ENCODE data around the gene TAS1R2. TPM values are rescaled to one million over a fixed set of nuclear protein-coding genes. Genes with fewer than 3 reads are reported as not detected.

The TAS1R2 gene
- total RNA-seq (2016; rRNA removed; fragmentation: Illumina TruSeq; extraction: Trizol): not detected in 2 replicates
- not detected in 2 replicates for total RNA-seq (2016; cell fraction: cytosol; rRNA removed; fragmentation: Illumina TruSeq; extraction: Trizol; ENCODE audit: low read depth)
- not detected in 2 replicates for total RNA-seq (2016; cell fraction: insoluble cytoplasmic fraction; rRNA removed; fragmentation: Illumina TruSeq; extraction: Trizol)
- not detected in 2 replicates for total RNA-seq (2016; cell fraction: membrane; rRNA removed; fragmentation: Illumina TruSeq; extraction: Trizol)
- not detected in 2 replicates for total RNA-seq (2016; cell fraction: nucleus; rRNA removed; fragmentation: Illumina TruSeq; extraction: Trizol)
- polyA plus RNA-seq (2011; rRNA removed): not detected in 2 replicates
- 0.01 TPM in 1 of 2 replicates, not detected in the other for polyA plus RNA-seq (2011; cell fraction: cytosol; rRNA removed)
- polyA plus RNA-seq (2011; cell fraction: nucleus; rRNA removed): 0.08 and 0.16 TPM in 2 replicates
- 0.09 TPM in 1 of 2 replicates, not detected in the other for polyA plus RNA-seq (2012)
- polyA plus RNA-seq (2016; cell fraction: cytosol; fragmentation: Illumina TruSeq; extraction: Trizol; ENCODE audit: low read depth): not detected in 2 replicates
- polyA plus RNA-seq (2016; cell fraction: insoluble cytoplasmic fraction; fragmentation: Illumina TruSeq; extraction: Trizol; ENCODE audit: low read depth): not detected in 2 replicates
- polyA plus RNA-seq (2016; cell fraction: membrane; fragmentation: Illumina TruSeq; extraction: Trizol; ENCODE audit: low read depth): not detected in 2 replicates
- polyA plus RNA-seq (2016; cell fraction: nucleus; fragmentation: Illumina TruSeq; extraction: Trizol; ENCODE audit: insufficient read depth, low read depth): not detected in 2 replicates
- not detected in 2 replicates for polyA minus RNA-seq (2011; rRNA and poly(A)+ RNA removed; ENCODE audit: low replicate concordance)
- not detected in 2 replicates for polyA minus RNA-seq (2011; cell fraction: cytosol; rRNA and poly(A)+ RNA removed)
- not detected in 2 replicates for polyA minus RNA-seq (2011; cell fraction: nucleus; rRNA and poly(A)+ RNA removed)
- percentile 15 among the genes with signal in this experiment for Bru-seq, nascent RNA
- percentile 13 among the genes with signal in this experiment for BruChase-seq, experiment 1, labeled RNA remaining after a 6-hour chase
- percentile 19 among the genes with signal in this experiment for BruChase-seq, experiment 2, labeled RNA remaining after a 2-hour chase
- long read RNA-seq, experiment 1: 0 reads
- long read RNA-seq, experiment 2: 0 reads

- DNase-seq (ENCODE audit: low spot score) (no peak), ATAC-seq (no peak), FAIRE-seq (no peak)
- intact Hi-C loops (cut with micrococcal nuclease; ENCODE audit: unreplicated experiment): no loop called here
- ChIA-PET POLR2A (no interaction called here), CTCF (ENCODE audit: low intra/inter-chr PET ratio, low total read pairs) (no interaction called here)
- WGBS (ENCODE audit: low lambda C conversion rate): 0% methylated on average over 4 of the region's 4 CpGs
- Histone ChIP-seq H3K9me3 (ENCODE audit: low read length) (no peaks in the 10 kb centered on the region), H4K20me1 (ENCODE audit: insufficient read depth, low read length) (no peaks in the 10 kb centered on the region), H3K4me1 (ENCODE audit: insufficient read depth, low read length) (no peaks in the 10 kb centered on the region), H3K27ac (ENCODE audit: extremely low read length, insufficient read depth, low read length) (no peak within 1 kb of the TSS), H2AFZ (ENCODE audit: low read length) (no peak within 1 kb of the TSS), H3K4me3 (replicated peaks in 1 of 3; ENCODE audit: insufficient read depth in 1 of 3, low read depth in 2 of 3, low read length in 3 of 3) (no peak within 1 kb of the TSS), H3K4me2 (ENCODE audit: low read depth, low read length) (no peak within 1 kb of the TSS), H3K79me2 (ENCODE audit: insufficient read depth, low read length) (no peaks in the 10 kb centered on the region), H3K27me3 (ENCODE audit: control insufficient read depth in 1 of 2, insufficient read depth in 2 of 2, low read length in 2 of 2) (peaks cover 4 to 19% of the 10 kb centered on the region in 2 experiments; a peak in 4 of 5 replicates), H3K9ac (ENCODE audit: insufficient read depth, low read depth, low read length) (no peak within 1 kb of the TSS), H3K36me3 (replicated peaks in 1 of 2; ENCODE audit: control insufficient read depth in 1 of 2, insufficient read depth in 2 of 2, low read length in 2 of 2) (no peaks in the 10 kb centered on the region)
- in situ Hi-C loops (cut with HindIII; ENCODE audit: extremely low pct_ligation_motif_present, low pct_unique_long_range_greater_than_20kb): no loop called here
- BruUV-seq (replicated peaks): no TSS peak
- TF ChIP-seq, protein P1, sequence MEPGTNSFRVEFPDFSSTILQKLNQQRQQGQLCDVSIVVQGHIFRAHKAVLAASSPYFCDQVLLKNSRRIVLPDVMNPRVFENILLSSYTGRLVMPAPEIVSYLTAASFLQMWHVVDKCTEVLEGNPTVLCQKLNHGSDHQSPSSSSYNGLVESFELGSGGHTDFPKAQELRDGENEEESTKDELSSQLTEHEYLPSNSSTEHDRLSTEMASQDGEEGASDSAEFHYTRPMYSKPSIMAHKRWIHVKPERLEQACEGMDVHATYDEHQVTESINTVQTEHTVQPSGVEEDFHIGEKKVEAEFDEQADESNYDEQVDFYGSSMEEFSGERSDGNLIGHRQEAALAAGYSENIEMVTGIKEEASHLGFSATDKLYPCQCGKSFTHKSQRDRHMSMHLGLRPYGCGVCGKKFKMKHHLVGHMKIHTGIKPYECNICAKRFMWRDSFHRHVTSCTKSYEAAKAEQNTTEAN (CRISPR knock-in tag; conservative IDR thresholded peaks at IDR 0.05): no peak
- TF ChIP-seq, protein P2, sequence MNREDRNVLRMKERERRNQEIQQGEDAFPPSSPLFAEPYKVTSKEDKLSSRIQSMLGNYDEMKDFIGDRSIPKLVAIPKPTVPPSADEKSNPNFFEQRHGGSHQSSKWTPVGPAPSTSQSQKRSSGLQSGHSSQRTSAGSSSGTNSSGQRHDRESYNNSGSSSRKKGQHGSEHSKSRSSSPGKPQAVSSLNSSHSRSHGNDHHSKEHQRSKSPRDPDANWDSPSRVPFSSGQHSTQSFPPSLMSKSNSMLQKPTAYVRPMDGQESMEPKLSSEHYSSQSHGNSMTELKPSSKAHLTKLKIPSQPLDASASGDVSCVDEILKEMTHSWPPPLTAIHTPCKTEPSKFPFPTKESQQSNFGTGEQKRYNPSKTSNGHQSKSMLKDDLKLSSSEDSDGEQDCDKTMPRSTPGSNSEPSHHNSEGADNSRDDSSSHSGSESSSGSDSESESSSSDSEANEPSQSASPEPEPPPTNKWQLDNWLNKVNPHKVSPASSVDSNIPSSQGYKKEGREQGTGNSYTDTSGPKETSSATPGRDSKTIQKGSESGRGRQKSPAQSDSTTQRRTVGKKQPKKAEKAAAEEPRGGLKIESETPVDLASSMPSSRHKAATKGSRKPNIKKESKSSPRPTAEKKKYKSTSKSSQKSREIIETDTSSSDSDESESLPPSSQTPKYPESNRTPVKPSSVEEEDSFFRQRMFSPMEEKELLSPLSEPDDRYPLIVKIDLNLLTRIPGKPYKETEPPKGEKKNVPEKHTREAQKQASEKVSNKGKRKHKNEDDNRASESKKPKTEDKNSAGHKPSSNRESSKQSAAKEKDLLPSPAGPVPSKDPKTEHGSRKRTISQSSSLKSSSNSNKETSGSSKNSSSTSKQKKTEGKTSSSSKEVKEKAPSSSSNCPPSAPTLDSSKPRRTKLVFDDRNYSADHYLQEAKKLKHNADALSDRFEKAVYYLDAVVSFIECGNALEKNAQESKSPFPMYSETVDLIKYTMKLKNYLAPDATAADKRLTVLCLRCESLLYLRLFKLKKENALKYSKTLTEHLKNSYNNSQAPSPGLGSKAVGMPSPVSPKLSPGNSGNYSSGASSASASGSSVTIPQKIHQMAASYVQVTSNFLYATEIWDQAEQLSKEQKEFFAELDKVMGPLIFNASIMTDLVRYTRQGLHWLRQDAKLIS (CRISPR knock-in tag; IDR thresholded peaks at IDR 0.05): no peak
- TF ChIP-seq, protein P3, sequence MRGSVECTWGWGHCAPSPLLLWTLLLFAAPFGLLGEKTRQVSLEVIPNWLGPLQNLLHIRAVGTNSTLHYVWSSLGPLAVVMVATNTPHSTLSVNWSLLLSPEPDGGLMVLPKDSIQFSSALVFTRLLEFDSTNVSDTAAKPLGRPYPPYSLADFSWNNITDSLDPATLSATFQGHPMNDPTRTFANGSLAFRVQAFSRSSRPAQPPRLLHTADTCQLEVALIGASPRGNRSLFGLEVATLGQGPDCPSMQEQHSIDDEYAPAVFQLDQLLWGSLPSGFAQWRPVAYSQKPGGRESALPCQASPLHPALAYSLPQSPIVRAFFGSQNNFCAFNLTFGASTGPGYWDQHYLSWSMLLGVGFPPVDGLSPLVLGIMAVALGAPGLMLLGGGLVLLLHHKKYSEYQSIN (CRISPR knock-in tag; IDR thresholded peaks at IDR 0.05; ENCODE audit: borderline replicate concordance): no peak
- TF ChIP-seq ZNF337 (CRISPR knock-in tag; IDR thresholded peaks at IDR 0.05; ENCODE audit: borderline replicate concordance, low read depth): no peak
Measured at GRCh38 chr1:18859560-18859959, at the start of gene TAS1R2. TAS1R2 (minus strand) TSS chr1:18859660; CDS start chr1:18859660, 0 bp downstream.

All from HepG2 (cell line).